K562 (cell line): ENCODE results near the gene KLF2. TPM values are rescaled to one million over a fixed set of nuclear protein-coding genes. Genes with fewer than 3 reads are reported as not detected.

Experiments used
- ARID1B ChIP-seq: fragments of 450-650 bp; IDR thresholded peaks from 2 replicates; pipeline ENCODE4 v1.6.1; 2016; ENCODE audit warnings: antibody characterized with exemption, mild to moderate bottlenecking, inconsistent platforms
- BHLHE40 ChIP-seq: IDR thresholded peaks from 2 replicates; pipeline ENCODE4 v1.6.1; 2011; ENCODE audit warnings: low read length, improper control_type of control experiment
- C11orf30 ChIP-seq: fragments of 450-650 bp; IDR thresholded peaks from 2 replicates; pipeline ENCODE4 v1.6.1; 2016; ENCODE audit warnings: low read depth, mild to moderate bottlenecking
- CBFA2T2 ChIP-seq: fragments of 450-650 bp; conservative IDR thresholded peaks from 2 replicates; pipeline ENCODE4 v1.6.1; 2017; ENCODE audit warnings: mild to moderate bottlenecking
- CBFA2T3 ChIP-seq: fragments of 450-650 bp; IDR thresholded peaks from 2 replicates; pipeline ENCODE4 v1.6.1; 2017
- CTBP1 ChIP-seq: fragments of 450-650 bp; IDR thresholded peaks from 2 replicates; pipeline ENCODE4 v1.6.1; 2016; ENCODE audit warnings: borderline replicate concordance
- EGR1 ChIP-seq: fragments of 450-650 bp; conservative IDR thresholded peaks from 2 replicates; pipeline ENCODE4 v1.6.1; 2017; ENCODE audit warnings: mild to moderate bottlenecking
- FOSL1 ChIP-seq: fragments of 200-800 bp; sonication (Bioruptor generic); conservative IDR thresholded peaks from 2 replicates; pipeline ENCODE4 v1.6.1; 2016; ENCODE audit warnings: missing genetic modification characterization, missing compliant biosample characterization
- FOXA3 ChIP-seq, 2 experiments: fragments of 450-650 bp in 1 of 2; sonication (generic) in 1 of 2; formaldehyde crosslinking; IDR thresholded peaks in 1 of 2; conservative IDR thresholded peaks in 1 of 2; 2 replicates each; pipeline versions ENCODE4 v1.4.0 to v1.8.0; 2020 to 2022; ENCODE audit warnings: mild to moderate bottlenecking in 2 of 2, missing genetic modification reagents in 1 of 2
- FOXK2 ChIP-seq, 2 experiments: fragments of 450-650 bp; IDR thresholded peaks in 1 of 2; conservative IDR thresholded peaks in 1 of 2; 2 replicates each; pipeline ENCODE4 v1.6.1; 2016; ENCODE audit warnings: low read depth in 2 of 2, mild to moderate bottlenecking in 1 of 2
- JUN ChIP-seq, 2 experiments: sonication (generic) in 1 of 2; formaldehyde crosslinking in 1 of 2; IDR thresholded peaks; 2 replicates each; pipeline versions ENCODE4 v1.6.1 to v1.8.0; 2012 to 2022; ENCODE audit warnings: borderline replicate concordance in 2 of 2, mild to moderate bottlenecking in 2 of 2, improper control_type of control experiment in 1 of 2, low read depth in 1 of 2, low read length in 1 of 2, missing genetic modification reagents in 1 of 2
- JUND ChIP-seq, 2 experiments: IDR thresholded peaks; 2 replicates in 1 of 2; 3 replicates in 1 of 2; pipeline ENCODE4 v1.6.1; 2011; ENCODE audit warnings: borderline replicate concordance in 2 of 2, low read depth in 2 of 2, low read length in 2 of 2, improper control_type of control experiment in 1 of 2, missing biosample characterization in 1 of 2, missing genetic modification characterization in 1 of 2, missing genetic modification reagents in 1 of 2
- KLF13 ChIP-seq: fragments of 450-650 bp; IDR thresholded peaks from 2 replicates; pipeline ENCODE4 v1.6.1; 2016; ENCODE audit warnings: missing genetic modification characterization, low read depth, mild to moderate bottlenecking, missing compliant biosample characterization, moderate library complexity, borderline replicate concordance
- MAFK ChIP-seq: IDR thresholded peaks from 2 replicates; pipeline ENCODE4 v1.6.1; 2011; ENCODE audit warnings: low read length, improper control_type of control experiment
- RCOR1 ChIP-seq, 2 experiments: IDR thresholded peaks; 2 replicates each; pipeline ENCODE4 v1.6.1; 2012; ENCODE audit warnings: low read depth in 2 of 2, low read length in 2 of 2, borderline replicate concordance in 1 of 2, improper control_type of control experiment in 1 of 2
- TCF3 ChIP-seq: sonication (generic); formaldehyde crosslinking; IDR thresholded peaks from 2 replicates; pipeline ENCODE4 v1.4.0; 2020; ENCODE audit warnings: mild to moderate bottlenecking, missing genetic modification reagents
- ZNF316 ChIP-seq: fragments of 450-650 bp; IDR thresholded peaks from 2 replicates; pipeline ENCODE4 v1.6.1; 2016
- polyA plus RNA-seq, 8 experiments: library from polyadenylated mRNA; depleted of rRNA in 4 of 8; stranded (reverse) in 5 of 8; unstranded in 3 of 8; fragments of >200 nt; fragmentation: Nextera tagmentation in 2 of 8; fragmentation: Illumina TruSeq in 1 of 8; extraction: Ambion mirVana in 2 of 8; extraction: Trizol in 1 of 8; gene quantifications; 2 replicates each; pipeline versions ENCODE4 v1.2.1 to v1.2.3, GENCODE V29; 2011 to 2014; ENCODE audit warnings: inconsistent platforms in 1 of 8, missing spikeins in 1 of 8
- total RNA-seq, 7 experiments: library from RNA; depleted of rRNA in 6 of 7; stranded (reverse); fragments of >200 nt in 6 of 7; fragmentation: Illumina TruSeq in 2 of 7; extraction: Trizol in 2 of 7; gene quantifications; 2 replicates each; pipeline versions ENCODE4 v1.2.1 to v1.2.3, GENCODE V29; 2011 to 2021; ENCODE audit warnings: low replicate concordance in 1 of 7
- TF ChIP-seq, protein P1 (sequence below): fragments of 450-650 bp; IDR thresholded peaks from 2 replicates; pipeline ENCODE4 v1.7.0; 2016; ENCODE audit warnings: borderline replicate concordance
- TF ChIP-seq, protein P2 (sequence below), 2 experiments: fragments of 450-650 bp in 1 of 2; sonication (generic) in 1 of 2; formaldehyde crosslinking in 1 of 2; IDR thresholded peaks in 1 of 2; conservative IDR thresholded peaks in 1 of 2; 2 replicates each; pipeline versions ENCODE4 v1.6.1 to v1.8.1; 2016 to 2023; ENCODE audit warnings: mild to moderate bottlenecking in 2 of 2, moderate library complexity in 2 of 2, inconsistent platforms in 1 of 2, missing genetic modification reagents in 1 of 2
- TF ChIP-seq, protein P3 (sequence below): sonication (generic); formaldehyde crosslinking; IDR thresholded peaks from 2 replicates; pipeline ENCODE4 v1.8.0; 2022; ENCODE audit warnings: missing genetic modification reagents, mild to moderate bottlenecking, moderate library complexity, borderline replicate concordance
- TF ChIP-seq, protein P4 (sequence below): fragments of 250-450 bp; sonication (Bioruptor Pico); IDR thresholded peaks from 2 replicates; pipeline ENCODE4 v1.5.0; 2021
- TF ChIP-seq, protein P5 (sequence below): fragments of 450-650 bp; IDR thresholded peaks from 2 replicates; pipeline ENCODE4 v1.6.1; 2016

Gene KLF2
- total and polyA plus RNA-seq, 9 of the 15 experiments (the other 6 are each of a cell fraction or from before 2014, with no cell fraction given) = 0.07 to 0.71 TPM; not detected in 7

DNA sequence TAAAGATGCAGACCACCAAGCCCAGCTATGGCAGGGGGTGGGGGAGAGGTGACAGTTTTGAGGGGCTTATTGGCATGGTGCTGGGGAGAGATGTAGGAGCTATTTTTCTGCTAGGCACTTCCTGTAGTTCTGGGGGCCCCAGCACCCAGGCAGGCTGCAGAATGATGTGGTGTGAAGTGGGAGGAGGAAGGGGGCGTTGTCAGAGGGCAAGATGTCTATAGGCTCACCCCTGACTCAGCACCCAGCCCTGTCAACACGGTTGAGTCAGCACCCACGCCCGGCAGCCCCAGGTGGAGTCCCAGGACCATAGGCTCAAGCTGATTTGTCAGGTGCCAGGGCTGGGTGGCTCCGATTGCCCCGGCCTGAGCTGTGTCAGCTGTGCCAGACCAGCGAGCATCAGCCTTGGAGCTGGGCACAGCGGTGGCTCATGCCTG lies 5.8 kb downstream of the KLF2 start (continued):
- TF ChIP-seq, protein P1, sequence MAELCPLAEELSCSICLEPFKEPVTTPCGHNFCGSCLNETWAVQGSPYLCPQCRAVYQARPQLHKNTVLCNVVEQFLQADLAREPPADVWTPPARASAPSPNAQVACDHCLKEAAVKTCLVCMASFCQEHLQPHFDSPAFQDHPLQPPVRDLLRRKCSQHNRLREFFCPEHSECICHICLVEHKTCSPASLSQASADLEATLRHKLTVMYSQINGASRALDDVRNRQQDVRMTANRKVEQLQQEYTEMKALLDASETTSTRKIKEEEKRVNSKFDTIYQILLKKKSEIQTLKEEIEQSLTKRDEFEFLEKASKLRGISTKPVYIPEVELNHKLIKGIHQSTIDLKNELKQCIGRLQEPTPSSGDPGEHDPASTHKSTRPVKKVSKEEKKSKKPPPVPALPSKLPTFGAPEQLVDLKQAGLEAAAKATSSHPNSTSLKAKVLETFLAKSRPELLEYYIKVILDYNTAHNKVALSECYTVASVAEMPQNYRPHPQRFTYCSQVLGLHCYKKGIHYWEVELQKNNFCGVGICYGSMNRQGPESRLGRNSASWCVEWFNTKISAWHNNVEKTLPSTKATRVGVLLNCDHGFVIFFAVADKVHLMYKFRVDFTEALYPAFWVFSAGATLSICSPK = no peak
- TF ChIP-seq C11orf30 (peak; percentile 92), MAFK (peak; percentile 82), KLF13 (tag) (0 out of 2 replicates have a peak, but pooled peaks have one; percentile 21), ARID1B (peak; percentile 47; the same call in 1 of the 2 replicates), EGR1 (peak; percentile 85), RCOR1 (IDR thresholded peaks at IDR 0.05; ENCODE audit: borderline replicate concordance in 1 of 2, low read depth in 2 of 2, low read length in 2 of 2) (peak in 1 of 2 experiments; percentile 52; a peak in 1 of 4 replicates), BHLHE40 (peak; percentile 50; the same call in 1 of the 2 replicates), ZNF316 (peak; percentile 94), CBFA2T2 (peak; percentile 42), CBFA2T3 (peak; percentile 52), JUN (IDR thresholded peaks at IDR 0.05; ENCODE audit: borderline replicate concordance, low read depth, low read length) (peak; percentile 56; the same call in 1 of the 2 replicates), JUN (CRISPR knock-in tag; IDR thresholded peaks at IDR 0.05; ENCODE audit: borderline replicate concordance) (no peak), FOSL1 (tag) (peak; percentile 77), JUND (IDR thresholded peaks at IDR 0.05; ENCODE audit: borderline replicate concordance, low read depth, low read length) (peak; percentile 76), JUND (tag; IDR thresholded peaks at IDR 0.05; ENCODE audit: borderline replicate concordance, low read depth, low read length) (peak; percentile 69; the same call in 1 of the 3 replicates), TCF3 (CRISPR knock-in tag) (peak; percentile 27; the same call in 1 of the 2 replicates), CTBP1 (peak; percentile 21; the same call in 1 of the 2 replicates), FOXA3 (CRISPR knock-in tag; conservative IDR thresholded peaks at IDR 0.05 in 1 of 2, IDR thresholded peaks at IDR 0.05 in 1 of 2) (peak in 1 of 2 experiments; percentile 74; a peak in 1 of 4 replicates), FOXK2 (conservative IDR thresholded peaks at IDR 0.05 in 1 of 2, IDR thresholded peaks at IDR 0.05 in 1 of 2; ENCODE audit: low read depth in 2 of 2) (peak; percentile 49 to 70)
- TF ChIP-seq, protein P2, sequence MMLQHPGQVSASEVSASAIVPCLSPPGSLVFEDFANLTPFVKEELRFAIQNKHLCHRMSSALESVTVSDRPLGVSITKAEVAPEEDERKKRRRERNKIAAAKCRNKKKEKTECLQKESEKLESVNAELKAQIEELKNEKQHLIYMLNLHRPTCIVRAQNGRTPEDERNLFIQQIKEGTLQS (IDR thresholded peaks at IDR 0.05) = peak; percentile 84
- TF ChIP-seq, protein P2 (CRISPR knock-in tag; conservative IDR thresholded peaks at IDR 0.05) = no peak
- TF ChIP-seq, protein P3, sequence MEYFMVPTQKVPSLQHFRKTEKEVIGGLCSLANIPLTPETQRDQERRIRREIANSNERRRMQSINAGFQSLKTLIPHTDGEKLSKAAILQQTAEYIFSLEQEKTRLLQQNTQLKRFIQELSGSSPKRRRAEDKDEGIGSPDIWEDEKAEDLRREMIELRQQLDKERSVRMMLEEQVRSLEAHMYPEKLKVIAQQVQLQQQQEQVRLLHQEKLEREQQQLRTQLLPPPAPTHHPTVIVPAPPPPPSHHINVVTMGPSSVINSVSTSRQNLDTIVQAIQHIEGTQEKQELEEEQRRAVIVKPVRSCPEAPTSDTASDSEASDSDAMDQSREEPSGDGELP (CRISPR knock-in tag) = peak; percentile 51
- TF ChIP-seq, protein P4, sequence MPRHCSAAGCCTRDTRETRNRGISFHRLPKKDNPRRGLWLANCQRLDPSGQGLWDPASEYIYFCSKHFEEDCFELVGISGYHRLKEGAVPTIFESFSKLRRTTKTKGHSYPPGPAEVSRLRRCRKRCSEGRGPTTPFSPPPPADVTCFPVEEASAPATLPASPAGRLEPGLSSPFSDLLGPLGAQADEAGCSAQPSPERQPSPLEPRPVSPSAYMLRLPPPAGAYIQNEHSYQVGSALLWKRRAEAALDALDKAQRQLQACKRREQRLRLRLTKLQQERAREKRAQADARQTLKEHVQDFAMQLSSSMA = no peak
- TF ChIP-seq, protein P5, sequence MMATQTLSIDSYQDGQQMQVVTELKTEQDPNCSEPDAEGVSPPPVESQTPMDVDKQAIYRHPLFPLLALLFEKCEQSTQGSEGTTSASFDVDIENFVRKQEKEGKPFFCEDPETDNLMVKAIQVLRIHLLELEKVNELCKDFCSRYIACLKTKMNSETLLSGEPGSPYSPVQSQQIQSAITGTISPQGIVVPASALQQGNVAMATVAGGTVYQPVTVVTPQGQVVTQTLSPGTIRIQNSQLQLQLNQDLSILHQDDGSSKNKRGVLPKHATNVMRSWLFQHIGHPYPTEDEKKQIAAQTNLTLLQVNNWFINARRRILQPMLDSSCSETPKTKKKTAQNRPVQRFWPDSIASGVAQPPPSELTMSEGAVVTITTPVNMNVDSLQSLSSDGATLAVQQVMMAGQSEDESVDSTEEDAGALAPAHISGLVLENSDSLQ = peak; percentile 39; the same call in 1 of the 2 replicates
